OCI-LY3 (cell line): ENCODE results near the gene CPT1A.

Experiments used
- H2AFZ ChIP-seq: fragments of 200-600, 300-600 bp; shearing (Covaris generic); 2 replicates; pipeline ENCODE4 v1.6.0; 2014; ENCODE audit warnings: antibody characterized with exemption, low read depth, low read length
- H3K27ac ChIP-seq: fragments of 200-600, 300-600 bp; sonication (generic); 2 replicates; pipeline ENCODE4 v1.5.1; 2014; ENCODE audit warnings: mild to moderate bottlenecking, low read length, moderate library complexity, mixed read lengths
- H3K27me3 ChIP-seq: fragments of 200-600, 300-600 bp; sonication (generic); 2 replicates; pipeline ENCODE4 v1.6.1; 2014; ENCODE audit warnings: low read depth, low read length, mixed read lengths
- H3K36me3 ChIP-seq: fragments of 200-600, 300-600 bp; sonication (generic); replicated peaks from 2 replicates; pipeline ENCODE3; 2014; ENCODE audit warnings: low read depth, low read length, mixed read lengths
- H3K4me1 ChIP-seq: fragments of 300-600, 200-600 bp; sonication (generic); 2 replicates; pipeline ENCODE4 v1.6.1; 2014; ENCODE audit warnings: low read length, mixed read lengths
- H3K4me2 ChIP-seq: fragments of 200-600, 300-600 bp; sonication (generic); 2 replicates; pipeline ENCODE4 v1.6.1; 2014; ENCODE audit warnings: low read length, mixed read lengths
- H3K4me3 ChIP-seq: fragments of 300-600, 200-600 bp; sonication (generic); 2 replicates; pipeline ENCODE4 v1.5.1; 2014; ENCODE audit warnings: antibody characterized with exemption, mild to moderate bottlenecking, low read length, moderate library complexity
- H3K79me2 ChIP-seq: fragments of 300-600, 200-600 bp; shearing (Covaris generic); 2 replicates; pipeline ENCODE4 v1.6.1; 2014; ENCODE audit warnings: mild to moderate bottlenecking, low read length, mixed read lengths
- H3K9ac ChIP-seq: fragments of 300-600, 200-600 bp; shearing (Covaris generic); 2 replicates; pipeline ENCODE4 v1.6.0; 2014; ENCODE audit warnings: mild to moderate bottlenecking, low read length, moderate library complexity
- H3K9me3 ChIP-seq: fragments of 200-600, 300-600 bp; shearing (Covaris generic); 2 replicates; pipeline ENCODE4 v1.6.1; 2014; ENCODE audit warnings: low read length, mixed read lengths; ENCODE audit not compliant: insufficient read depth
- H4K20me1 ChIP-seq: fragments of 200-600, 300-600 bp; sonication (generic); 2 replicates; pipeline ENCODE4 v1.6.1; 2016; ENCODE audit warnings: low read length, mixed read lengths; ENCODE audit not compliant: insufficient read depth
- CTCF ChIP-seq: fragments of 200-600, 300-600 bp; sonication (generic); IDR thresholded peaks from 2 replicates; pipeline ENCODE4 v1.5.1; 2014; ENCODE audit warnings: antibody characterized with exemption, low read length, low read depth
- EZH2phosphoT487 ChIP-seq: fragments of 200-600 bp; shearing (Covaris generic); IDR thresholded peaks from 2 replicates; pipeline ENCODE4 v1.6.1; 2018; ENCODE audit warnings: antibody characterized with exemption, mixed run types, low read depth

Gene CPT1A

GRCh38 chr11:68818181-68818580 lies 23.5 kb downstream of the CPT1A start:
- peaks cover 7% of the 10 kb centered on the region for H3K4me1 ChIP-seq
- H4K20me1 ChIP-seq = no peaks in the 10 kb centered on the region
- H3K9me3 ChIP-seq = no peaks in the 10 kb centered on the region
- no peak overlapping the region for H3K4me3 ChIP-seq
- no peak overlapping the region for H2AFZ ChIP-seq
- no peak overlapping the region for H3K27ac ChIP-seq
- H3K36me3 ChIP-seq = no peaks in the 10 kb centered on the region
- TF ChIP-seq CTCF (no peak), EZH2phosphoT487 (no peak)
- H3K27me3 ChIP-seq = no peaks in the 10 kb centered on the region
- no peaks in the 10 kb centered on the region for H3K79me2 ChIP-seq
- H3K9ac ChIP-seq = no peak overlapping the region
- no peak overlapping the region for H3K4me2 ChIP-seq

- no peaks in the 10 kb centered on the region for H4K20me1 ChIP-seq
- TF ChIP-seq CTCF (no peak), EZH2phosphoT487 (no peak)
- H3K9me3 ChIP-seq = no peaks in the 10 kb centered on the region
- H3K27ac ChIP-seq = no peak overlapping the region
- H2AFZ ChIP-seq = no peak overlapping the region
- H3K36me3 ChIP-seq = no peaks in the 10 kb centered on the region
- H3K4me1 ChIP-seq = peaks cover 7% of the 10 kb centered on the region
- no peak overlapping the region for H3K4me2 ChIP-seq
- no peaks in the 10 kb centered on the region for H3K79me2 ChIP-seq
- H3K27me3 ChIP-seq = no peaks in the 10 kb centered on the region
- H3K9ac ChIP-seq = no peak overlapping the region
- no peak overlapping the region for H3K4me3 ChIP-seq
These were observed 24.2 kb downstream of the CPT1A start for GRCh38 chr11:68817554-68817953.

GRCh38 chr11:68816917-68817419 lies 24.7 kb downstream of the CPT1A start:
- Histone ChIP-seq H3K4me1 (peaks cover 7% of the 10 kb centered on the region), H4K20me1 (no peaks in the 10 kb centered on the region), H3K79me2 (no peaks in the 10 kb centered on the region), H3K9ac (no peak overlapping the region), H3K27ac (no peak overlapping the region), H3K27me3 (no peaks in the 10 kb centered on the region), H3K36me3 (no peaks in the 10 kb centered on the region), H3K4me3 (no peak overlapping the region), H2AFZ (no peak overlapping the region), H3K4me2 (no peak overlapping the region), H3K9me3 (no peaks in the 10 kb centered on the region)
- TF ChIP-seq EZH2phosphoT487 (no peak), CTCF (no peak)

GRCh38 chr11:68816251-68816776 lies 25.4 kb downstream of the CPT1A start:
- H3K9ac ChIP-seq = no peak overlapping the region
- H3K27ac ChIP-seq = no peak overlapping the region
- no peak overlapping the region for H3K4me3 ChIP-seq
- no peaks in the 10 kb centered on the region for H3K79me2 ChIP-seq
- H4K20me1 ChIP-seq = no peaks in the 10 kb centered on the region
- no peak overlapping the region for H3K4me2 ChIP-seq
- H3K9me3 ChIP-seq = no peaks in the 10 kb centered on the region
- H3K27me3 ChIP-seq = no peaks in the 10 kb centered on the region
- H3K4me1 ChIP-seq = peaks cover 7% of the 10 kb centered on the region
- H3K36me3 ChIP-seq = no peaks in the 10 kb centered on the region
- TF ChIP-seq EZH2phosphoT487 (no peak), CTCF (no peak)
- H2AFZ ChIP-seq = no peak overlapping the region
